Measurements from ENCODE around the gene NPR3.
A peak's percentile ranks its signal among the peaks of the same experiment; 100 is the strongest.

The NPR3 gene, protein sequence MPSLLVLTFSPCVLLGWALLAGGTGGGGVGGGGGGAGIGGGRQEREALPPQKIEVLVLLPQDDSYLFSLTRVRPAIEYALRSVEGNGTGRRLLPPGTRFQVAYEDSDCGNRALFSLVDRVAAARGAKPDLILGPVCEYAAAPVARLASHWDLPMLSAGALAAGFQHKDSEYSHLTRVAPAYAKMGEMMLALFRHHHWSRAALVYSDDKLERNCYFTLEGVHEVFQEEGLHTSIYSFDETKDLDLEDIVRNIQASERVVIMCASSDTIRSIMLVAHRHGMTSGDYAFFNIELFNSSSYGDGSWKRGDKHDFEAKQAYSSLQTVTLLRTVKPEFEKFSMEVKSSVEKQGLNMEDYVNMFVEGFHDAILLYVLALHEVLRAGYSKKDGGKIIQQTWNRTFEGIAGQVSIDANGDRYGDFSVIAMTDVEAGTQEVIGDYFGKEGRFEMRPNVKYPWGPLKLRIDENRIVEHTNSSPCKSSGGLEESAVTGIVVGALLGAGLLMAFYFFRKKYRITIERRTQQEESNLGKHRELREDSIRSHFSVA

DNA sequence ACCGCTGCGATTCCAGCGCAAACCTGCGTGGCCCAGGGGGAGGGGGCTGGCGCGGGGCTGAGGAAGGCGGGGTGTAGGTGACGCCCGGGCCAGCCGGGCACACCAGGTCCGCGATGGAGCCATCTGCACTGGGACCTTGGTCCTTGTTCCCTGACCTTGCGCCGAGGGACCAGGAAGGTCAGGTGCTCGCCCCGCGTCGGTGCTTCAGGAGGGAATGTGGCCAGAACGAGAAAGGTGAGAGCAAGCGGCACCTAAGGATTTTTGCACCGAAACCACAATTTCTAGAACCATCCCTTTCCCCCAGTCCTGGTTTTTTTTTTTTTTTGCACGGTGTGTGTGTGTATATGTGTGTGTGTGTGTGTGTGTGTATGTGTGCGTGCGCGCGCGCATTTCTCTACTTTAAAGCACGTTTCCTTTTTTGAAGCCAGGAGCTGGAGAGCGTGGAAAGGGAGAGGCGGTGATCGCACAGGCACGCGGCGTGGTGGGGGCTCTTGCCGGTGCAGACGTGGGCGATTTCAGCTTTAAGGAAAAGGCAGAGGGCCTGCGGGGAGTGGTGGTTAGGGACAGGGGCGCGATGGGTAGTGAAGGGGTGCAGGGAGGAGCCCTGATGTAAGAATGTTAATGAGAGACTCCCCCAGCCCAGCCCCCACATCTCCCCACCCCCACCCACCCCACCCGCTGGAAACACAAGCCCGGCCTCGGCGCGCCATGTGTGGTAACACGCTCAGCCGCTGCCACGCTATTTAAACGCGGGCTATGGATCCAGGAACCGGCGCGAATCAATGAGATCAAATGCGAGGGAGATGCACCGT lies at the start of gene NPR3:
Gene NPR3, plus strand, starts transcription at position 772 of the 812 bp plus-strand sequence. CDS start 456 bp downstream, outside the sequence.
- no peak for DNase-seq

GRCh38 chr5:32664523-32664922 lies 46.6 kb upstream of the NPR3 start:
- DNase-seq, result no peak

- DNase-seq, result no peak
These were observed 42.6 kb upstream of the NPR3 start for GRCh38 chr5:32668552-32668951.

- DNase-seq, result no peak
These were observed 37.8 kb upstream of the NPR3 start for GRCh38 chr5:32673272-32673671.

GRCh38 chr5:32677023-32677422 lies 34.1 kb upstream of the NPR3 start:
- no peak for DNase-seq

DNA sequence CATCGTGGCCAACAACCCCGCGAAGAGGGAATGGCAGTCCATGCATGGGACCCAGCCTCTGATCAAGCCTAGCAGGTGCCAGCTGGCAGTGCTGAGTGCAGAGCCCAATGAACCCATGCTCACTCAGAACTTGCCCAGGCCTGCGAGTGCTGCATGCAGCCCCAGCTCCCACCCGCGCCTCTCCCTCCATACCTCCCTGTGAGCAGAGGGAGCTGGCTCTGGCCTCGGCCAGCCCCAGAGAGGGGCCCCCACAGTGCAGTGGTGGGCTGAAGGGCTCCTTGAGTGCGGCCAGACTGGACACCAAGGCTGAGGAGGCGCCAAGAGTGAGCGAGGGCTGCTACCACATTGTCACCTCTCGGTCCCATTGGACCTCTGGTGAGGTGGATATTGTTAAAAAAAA lies 32.6 kb upstream of the NPR3 start:
- DNase-seq, result no peak

DNA sequence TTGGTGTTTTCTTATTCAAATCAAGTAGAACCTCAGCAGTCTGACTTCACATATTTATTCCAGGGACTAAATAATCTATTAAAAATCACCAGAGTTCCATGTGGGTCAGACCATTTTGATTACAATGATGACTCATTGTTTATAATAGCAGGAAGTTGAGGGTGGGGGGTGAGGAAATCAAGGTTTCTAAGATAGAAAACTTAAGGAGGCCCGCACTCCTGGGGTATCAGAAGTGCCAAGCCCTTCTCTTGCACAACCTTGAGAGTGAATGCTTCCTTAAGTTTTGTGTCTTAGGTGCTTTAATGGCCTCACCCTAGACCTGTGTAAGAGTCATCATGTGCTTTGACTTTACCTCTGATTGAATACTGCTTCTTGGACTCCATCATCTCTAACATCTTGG lies 31.9 kb upstream of the NPR3 start:
- no peak for DNase-seq

GRCh38 chr5:32680183-32680582 lies 30.9 kb upstream of the NPR3 start:
- DNase-seq, result no peak

DNA sequence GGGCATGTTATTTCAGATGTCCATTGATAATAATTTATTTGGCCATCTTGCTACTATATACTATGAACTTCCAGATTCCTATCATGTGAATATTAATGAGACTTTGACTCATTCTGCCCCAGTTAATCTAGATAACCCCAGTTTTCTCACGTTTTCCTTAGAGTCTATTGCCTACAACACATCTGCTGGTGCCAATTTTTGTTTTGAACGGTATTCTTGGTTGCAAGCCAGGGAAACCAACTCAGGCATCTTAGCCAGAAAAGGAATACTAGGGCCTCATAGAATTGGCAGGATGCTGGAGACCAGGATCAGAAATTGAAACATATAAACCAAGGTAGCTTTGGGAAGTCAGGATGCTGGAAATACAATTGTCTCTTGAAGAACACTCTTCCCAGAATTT lies 28.0 kb upstream of the NPR3 start:
- no peak for DNase-seq

DNA sequence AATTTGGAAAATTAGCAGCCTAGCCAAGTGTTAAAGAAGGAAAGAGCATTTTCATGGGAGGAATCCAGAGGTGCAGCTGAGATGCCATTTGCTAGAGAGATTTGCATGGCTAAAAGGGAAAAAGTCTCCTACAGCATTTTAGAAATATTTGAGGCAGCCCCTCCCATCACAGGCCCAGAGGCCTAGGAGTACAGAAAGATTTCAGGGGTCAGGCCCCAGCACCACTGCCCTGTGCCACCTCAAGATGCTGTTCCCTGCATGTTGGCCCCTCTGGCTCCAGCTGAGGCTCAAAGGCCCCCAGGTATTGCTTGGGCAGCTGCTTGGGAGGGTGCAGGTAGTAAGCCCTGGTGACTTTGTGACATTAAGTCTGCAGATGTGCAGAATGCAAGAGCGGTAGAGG lies 26.9 kb upstream of the NPR3 start:
- no peak for DNase-seq

GRCh38 chr5:32686799-32687498 lies 24.2 kb upstream of the NPR3 start:
- DNase-seq, result no peak

GRCh38 chr5:32687499-32687831 lies 23.7 kb upstream of the NPR3 start:
- no peak for DNase-seq

DNA sequence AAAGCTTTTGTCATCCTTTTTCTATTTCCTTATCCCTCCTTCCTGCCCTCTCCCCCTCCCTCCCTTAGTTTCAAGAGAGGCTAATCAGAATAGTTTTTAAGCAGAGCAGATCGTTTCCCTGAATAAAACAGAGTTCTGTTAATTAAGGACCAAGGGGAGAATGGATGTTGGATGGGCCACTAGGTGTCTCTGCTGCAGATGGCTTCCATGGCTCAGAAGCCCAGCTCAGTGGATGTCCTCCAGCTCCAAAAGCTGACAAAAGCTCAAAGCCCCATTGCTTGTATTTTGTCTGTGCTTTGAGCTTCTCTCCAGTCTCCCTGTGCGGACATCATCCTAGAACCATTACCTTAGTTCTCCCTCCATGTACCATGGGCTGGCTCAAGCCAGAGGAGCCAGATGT lies 21.0 kb upstream of the NPR3 start:
- DNase-seq, result no peak

- no peak for DNase-seq
These were observed 20.5 kb upstream of the NPR3 start for GRCh38 chr5:32690666-32691065.

DNA sequence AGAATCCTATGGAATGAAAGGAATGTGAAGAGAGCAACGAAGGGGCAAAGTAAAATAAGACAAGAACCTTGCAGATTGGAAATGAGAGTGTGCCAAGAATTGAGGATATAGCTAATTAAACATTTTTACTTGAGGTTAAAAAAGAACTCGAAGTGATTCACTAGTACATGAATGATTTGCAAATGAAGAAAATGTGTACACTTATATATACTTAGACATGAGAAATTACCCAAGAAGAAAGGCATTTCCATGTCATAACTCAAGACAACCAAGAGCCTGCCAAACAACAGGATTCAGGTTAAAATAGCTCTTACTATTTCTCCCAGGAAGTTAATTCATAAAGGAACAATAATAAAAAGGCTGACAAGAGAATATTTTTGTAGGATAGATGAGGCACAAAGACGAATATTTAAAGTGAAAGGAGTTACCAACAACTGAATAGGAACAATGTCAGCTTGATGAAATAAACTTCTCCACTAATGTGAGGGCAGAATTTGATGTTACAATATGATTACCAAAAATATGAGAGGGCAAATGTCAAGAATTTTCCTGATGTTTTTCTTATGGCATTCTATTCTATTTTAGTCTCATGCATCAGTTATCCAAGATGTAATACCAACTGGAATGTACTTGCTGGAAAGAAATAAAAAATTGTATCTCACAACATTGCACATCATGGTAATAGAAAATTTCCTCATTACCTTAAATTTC lies 18.9 kb upstream of the NPR3 start:
- no peak for DNase-seq

- no peak for DNase-seq
These were observed 7.2 kb upstream of the NPR3 start for GRCh38 chr5:32703957-32704356.

- no peak for DNase-seq
These were observed 3.6 kb upstream of the NPR3 start for GRCh38 chr5:32707418-32707997.

GRCh38 chr5:32708949-32709348 lies 2.2 kb upstream of the NPR3 start:
- DNase-seq, result no peak

- DNase-seq, result peak in 6 of 14 donors; percentile 5 to 30 (median 22)
These were observed 1.2 kb upstream of the NPR3 start for GRCh38 chr5:32709750-32710549.

- DNase-seq, result no peak
These were observed 200 bp downstream of the NPR3 start for GRCh38 chr5:32711362-32711680.
